SU-DHL-6 (cell line): ENCODE measurements around the gene THBD.

Experiments used
- H2AFZ ChIP-seq: fragments of 200-600 bp; sonication (generic); 2 replicates; pipeline ENCODE4 v1.6.1; 2014; ENCODE audit warnings: low read depth, mild to moderate bottlenecking, moderate library complexity, mixed read lengths, antibody characterized with exemption, low read length; ENCODE audit not compliant: severe bottlenecking
- H3F3A ChIP-seq: fragments of 200-600 bp; shearing (Covaris generic); 2 replicates; pipeline ENCODE4 v1.6.0; 2016; ENCODE audit warnings: antibody characterized with exemption, mild to moderate bottlenecking; ENCODE audit not compliant: insufficient read depth
- H3K27ac ChIP-seq: fragments of 200-600 bp; sonication (generic); 2 replicates; pipeline ENCODE4 v1.5.1; 2016; ENCODE audit warnings: low read depth, mild to moderate bottlenecking, low read length, moderate library complexity, mixed read lengths
- H3K27me3 ChIP-seq: fragments of 200-600 bp; sonication (generic), shearing (Covaris generic); 2 replicates; pipeline ENCODE4 v1.6.0; 2014; ENCODE audit warnings: mild to moderate bottlenecking, low read length
- H3K36me3 ChIP-seq: fragments of 200-600 bp; sonication (generic); 2 replicates; pipeline ENCODE4 v1.6.1; 2014; ENCODE audit warnings: mild to moderate bottlenecking, low read length, mixed read lengths
- H3K4me2 ChIP-seq: fragments of 300-600, 200-600 bp; shearing (Covaris generic), sonication (generic); 2 replicates; pipeline ENCODE4 v1.6.0; 2014; ENCODE audit warnings: low read length, low read depth, mild to moderate bottlenecking; ENCODE audit not compliant: poor library complexity, severe bottlenecking
- H3K4me3 ChIP-seq: fragments of 200-600 bp; sonication (generic); 2 replicates; pipeline ENCODE4 v1.5.1; 2014; ENCODE audit warnings: antibody characterized with exemption, low read length, mild to moderate bottlenecking, mixed read lengths; ENCODE audit not compliant: insufficient read depth, poor library complexity, severe bottlenecking
- H3K79me2 ChIP-seq: fragments of 200-600 bp; sonication (generic); 2 replicates; pipeline ENCODE4 v1.6.1; 2014; ENCODE audit warnings: mild to moderate bottlenecking, low read length, moderate library complexity; ENCODE audit not compliant: insufficient read depth
- H3K9ac ChIP-seq: fragments of 200-600 bp; sonication (generic); 2 replicates; pipeline ENCODE4 v1.7.0; 2014; ENCODE audit warnings: mild to moderate bottlenecking, low read length
- H3K9me2 ChIP-seq: fragments of 200-600 bp; sonication (generic); replicated peaks from 2 replicates; pipeline ENCODE4 v1.6.1; 2014; ENCODE audit warnings: low read length; ENCODE audit not compliant: insufficient read depth
- H3K9me3 ChIP-seq: fragments of 200-600 bp; sonication (generic); 2 replicates; pipeline ENCODE4 v1.6.1; 2014; ENCODE audit warnings: low read length, mixed read lengths; ENCODE audit not compliant: insufficient read depth
- H4K20me1 ChIP-seq: fragments of 200-600 bp; sonication (generic); 2 replicates; pipeline ENCODE4 v1.6.1; 2014; ENCODE audit warnings: low read depth, mild to moderate bottlenecking, antibody characterized with exemption, low read length, moderate library complexity, mixed read lengths
- EZH2phosphoT487 ChIP-seq: fragments of 200-600 bp; sonication (generic), shearing (Covaris generic); conservative IDR thresholded peaks from 2 replicates; pipeline ENCODE4 v1.6.1; 2018; ENCODE audit warnings: mild to moderate bottlenecking, antibody characterized with exemption, low read length, moderate library complexity, mixed read lengths
- TF ChIP-seq, protein P1 (sequence below): fragments of 200-600 bp; sonication (generic); IDR thresholded peaks from one replicate; pipeline ENCODE4 v1.5.1; 2017; ENCODE audit warnings: antibody characterized with exemption, mild to moderate bottlenecking, low read length, moderate library complexity; ENCODE audit not compliant: insufficient read depth, poor library complexity, severe bottlenecking

THBD gene

DNA sequence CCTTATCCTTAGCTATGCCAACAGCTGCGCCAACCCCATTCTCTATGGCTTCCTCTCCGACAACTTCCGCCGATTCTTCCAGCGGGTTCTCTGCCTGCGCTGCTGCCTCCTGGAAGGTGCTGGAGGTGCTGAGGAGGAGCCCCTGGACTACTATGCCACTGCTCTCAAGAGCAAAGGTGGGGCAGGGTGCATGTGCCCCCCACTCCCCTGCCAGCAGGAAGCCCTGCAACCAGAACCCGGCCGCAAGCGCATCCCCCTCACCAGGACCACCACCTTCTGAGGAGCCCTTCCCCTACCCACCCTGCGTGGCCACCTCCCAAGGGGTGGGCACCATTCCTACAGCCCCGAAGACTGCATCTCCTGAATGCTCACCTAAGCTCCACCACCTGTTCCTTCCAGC, 13.1 kb downstream of the THBD start:
- Histone ChIP-seq H3K79me2 (no peaks in the 10 kb centered on the region), H3K27ac (no peak overlapping the region), H3K36me3 (no peaks in the 10 kb centered on the region), H3K4me2 (no peak overlapping the region), H3K9ac (no peak overlapping the region), H3K27me3 (no peaks in the 10 kb centered on the region), H3F3A (no peaks in the 10 kb centered on the region), H3K9me3 (no peaks in the 10 kb centered on the region), H4K20me1 (no peaks in the 10 kb centered on the region), H2AFZ (no peak overlapping the region), H3K4me3 (no peak overlapping the region), H3K9me2 (no peaks in the 10 kb centered on the region)
- no peak for TF ChIP-seq EZH2phosphoT487
- TF ChIP-seq, protein P1, sequence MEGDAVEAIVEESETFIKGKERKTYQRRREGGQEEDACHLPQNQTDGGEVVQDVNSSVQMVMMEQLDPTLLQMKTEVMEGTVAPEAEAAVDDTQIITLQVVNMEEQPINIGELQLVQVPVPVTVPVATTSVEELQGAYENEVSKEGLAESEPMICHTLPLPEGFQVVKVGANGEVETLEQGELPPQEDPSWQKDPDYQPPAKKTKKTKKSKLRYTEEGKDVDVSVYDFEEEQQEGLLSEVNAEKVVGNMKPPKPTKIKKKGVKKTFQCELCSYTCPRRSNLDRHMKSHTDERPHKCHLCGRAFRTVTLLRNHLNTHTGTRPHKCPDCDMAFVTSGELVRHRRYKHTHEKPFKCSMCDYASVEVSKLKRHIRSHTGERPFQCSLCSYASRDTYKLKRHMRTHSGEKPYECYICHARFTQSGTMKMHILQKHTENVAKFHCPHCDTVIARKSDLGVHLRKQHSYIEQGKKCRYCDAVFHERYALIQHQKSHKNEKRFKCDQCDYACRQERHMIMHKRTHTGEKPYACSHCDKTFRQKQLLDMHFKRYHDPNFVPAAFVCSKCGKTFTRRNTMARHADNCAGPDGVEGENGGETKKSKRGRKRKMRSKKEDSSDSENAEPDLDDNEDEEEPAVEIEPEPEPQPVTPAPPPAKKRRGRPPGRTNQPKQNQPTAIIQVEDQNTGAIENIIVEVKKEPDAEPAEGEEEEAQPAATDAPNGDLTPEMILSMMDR, result no peak

DNA sequence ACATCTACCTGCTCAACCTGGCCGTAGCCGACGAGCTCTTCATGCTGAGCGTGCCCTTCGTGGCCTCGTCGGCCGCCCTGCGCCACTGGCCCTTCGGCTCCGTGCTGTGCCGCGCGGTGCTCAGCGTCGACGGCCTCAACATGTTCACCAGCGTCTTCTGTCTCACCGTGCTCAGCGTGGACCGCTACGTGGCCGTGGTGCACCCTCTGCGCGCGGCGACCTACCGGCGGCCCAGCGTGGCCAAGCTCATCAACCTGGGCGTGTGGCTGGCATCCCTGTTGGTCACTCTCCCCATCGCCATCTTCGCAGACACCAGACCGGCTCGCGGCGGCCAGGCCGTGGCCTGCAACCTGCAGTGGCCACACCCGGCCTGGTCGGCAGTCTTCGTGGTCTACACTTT, 13.7 kb downstream of the THBD start:
- Histone ChIP-seq H3K9me3 (no peaks in the 10 kb centered on the region), H3K36me3 (no peaks in the 10 kb centered on the region), H3F3A (no peaks in the 10 kb centered on the region), H3K9ac (no peak overlapping the region), H3K9me2 (no peaks in the 10 kb centered on the region), H2AFZ (no peak overlapping the region), H3K27ac (no peak overlapping the region), H3K27me3 (no peaks in the 10 kb centered on the region), H3K4me3 (no peak overlapping the region), H3K79me2 (no peaks in the 10 kb centered on the region), H3K4me2 (no peak overlapping the region), H4K20me1 (no peaks in the 10 kb centered on the region)
- TF ChIP-seq EZH2phosphoT487, result no peak
- TF ChIP-seq, protein P1, result no peak

DNA sequence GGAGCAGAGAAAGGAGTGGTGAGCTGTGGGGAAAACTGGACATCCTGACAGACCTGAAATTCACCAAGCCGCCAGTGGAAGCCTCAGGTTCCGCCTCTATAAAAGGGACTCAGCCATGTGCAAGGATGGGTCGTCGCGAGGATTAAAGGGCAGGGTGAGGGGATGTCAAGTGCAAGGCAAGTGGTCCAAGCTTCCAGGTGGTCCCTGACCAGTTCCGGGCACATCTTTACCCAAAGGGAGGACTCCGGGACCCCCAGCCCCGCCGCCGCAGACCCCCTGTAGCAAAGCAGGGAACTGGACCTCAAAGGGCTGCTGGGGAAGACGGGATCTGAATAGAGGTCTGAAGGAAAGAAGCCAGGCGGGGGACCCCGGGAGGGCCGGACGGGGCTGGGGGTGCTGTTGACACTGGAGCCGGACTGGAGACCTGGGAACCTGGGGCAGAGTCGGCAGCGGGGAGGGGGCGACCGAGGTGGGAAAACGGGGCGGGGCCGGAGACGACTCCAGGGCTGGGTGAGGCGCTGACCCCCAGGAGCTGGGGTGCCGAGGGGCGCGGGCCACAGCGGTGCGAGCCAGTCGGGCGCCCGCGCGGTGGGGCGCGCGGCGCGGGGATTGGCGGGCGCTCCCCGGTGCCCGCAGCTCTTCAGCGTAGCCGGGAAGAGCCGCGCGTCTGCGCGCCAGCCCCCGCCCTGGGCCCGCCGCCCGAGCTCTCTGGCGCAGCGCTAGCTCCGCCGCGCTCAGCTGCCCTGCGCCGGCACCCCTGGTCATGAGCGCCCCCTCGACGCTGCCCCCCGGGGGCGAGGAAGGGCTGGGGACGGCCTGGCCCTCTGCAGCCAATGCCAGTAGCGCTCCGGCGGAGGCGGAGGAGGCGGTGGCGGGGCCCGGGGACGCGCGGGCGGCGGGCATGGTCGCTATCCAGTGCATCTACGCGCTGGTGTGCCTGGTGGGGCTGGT, 14.5 kb downstream of the THBD start, which contains the start of gene SSTR4:
Gene SSTR4, plus strand, starts transcription at position 592 of the 951 bp plus-strand sequence. Its CDS starts 172 bp downstream, at position 764.
- Histone ChIP-seq H3K27ac (no peak within 1 kb of the TSS), H3F3A (no peaks in the 10 kb centered on the region), H3K27me3 (no peaks in the 10 kb centered on the region), H2AFZ (no peak within 1 kb of the TSS), H3K36me3 (no peaks in the 10 kb centered on the region), H3K4me2 (no peak within 1 kb of the TSS), H3K4me3 (no peak within 1 kb of the TSS), H3K9me3 (no peaks in the 10 kb centered on the region), H4K20me1 (no peaks in the 10 kb centered on the region), H3K79me2 (no peaks in the 10 kb centered on the region), H3K9me2 (no peaks in the 10 kb centered on the region), H3K9ac (no peak within 1 kb of the TSS)
- TF ChIP-seq, protein P1, result no peak
- TF ChIP-seq EZH2phosphoT487, result no peak
